HEK293 (cell line): ENCODE measurements around the gene KCNS1.

Experiments used
- ZNF140 ChIP-seq: fragments of 450-650 bp; formaldehyde crosslinking; IDR thresholded peaks from 2 replicates; pipeline ENCODE4 v1.5.1; 2016; ENCODE audit warnings: missing biosample characterization, missing genetic modification characterization
- ZNF274 ChIP-seq, 2 experiments: fragments of 200-500 bp in 1 of 2; fragments of 450-650 bp in 1 of 2; sonication (Bioruptor generic) in 1 of 2; formaldehyde crosslinking in 1 of 2; IDR thresholded peaks; 2 replicates each; pipeline versions ENCODE4 v1.5.1 to v1.6.1; 2014 to 2016; ENCODE audit warnings: borderline replicate concordance in 1 of 2, inconsistent platforms in 1 of 2, low read length in 1 of 2, missing biosample characterization in 1 of 2, missing genetic modification characterization in 1 of 2
- ZNF404 ChIP-seq: fragments of 450-650 bp; formaldehyde crosslinking; IDR thresholded peaks from 2 replicates; pipeline ENCODE4 v1.5.1; 2017; ENCODE audit warnings: missing biosample characterization, missing genetic modification characterization
- TF ChIP-seq, protein P1 (sequence below): fragments of 450-650 bp; formaldehyde crosslinking; IDR thresholded peaks from 2 replicates; pipeline ENCODE4 v1.5.1; 2017; ENCODE audit warnings: missing biosample characterization, missing genetic modification characterization
- TF ChIP-seq, protein P2 (sequence below): fragments of 450-650 bp; formaldehyde crosslinking; IDR thresholded peaks from 2 replicates; pipeline ENCODE4 v1.5.1; 2016; ENCODE audit warnings: missing biosample characterization, missing genetic modification characterization

DNA sequence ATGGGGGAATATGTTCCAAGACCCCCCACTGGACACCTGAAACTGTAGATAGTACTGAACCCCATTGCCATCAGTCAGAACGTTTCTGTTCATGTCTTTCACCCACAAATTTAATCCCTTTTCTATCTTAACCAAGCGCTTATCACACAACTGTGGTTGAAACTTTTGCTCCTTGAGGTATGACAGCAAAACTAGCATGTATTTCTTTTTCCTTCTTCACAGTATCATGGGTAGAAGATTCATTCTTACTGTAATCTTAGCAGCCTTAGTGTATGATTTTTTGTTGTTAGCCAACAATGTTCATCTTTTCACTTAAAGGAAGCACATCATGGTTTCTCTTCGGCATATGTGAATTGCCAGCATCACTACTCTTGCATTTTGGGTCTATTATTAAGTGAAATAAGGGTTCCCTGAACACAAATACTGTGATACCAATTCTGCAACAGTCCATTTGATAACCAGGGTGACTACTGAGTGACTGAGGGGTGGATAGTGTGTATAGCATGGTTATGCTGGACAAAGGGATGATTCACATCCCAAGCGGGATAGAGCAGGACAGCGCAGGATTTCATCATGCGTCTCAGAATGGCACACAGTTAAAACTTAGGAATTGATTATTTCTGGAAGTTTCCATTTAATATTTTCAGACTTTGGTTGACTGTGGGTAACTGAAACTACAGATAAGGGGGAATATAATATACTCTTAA lies 41.8 kb downstream of the KCNS1 start:
- no peak for TF ChIP-seq ZNF274 (IDR thresholded peaks at IDR 0.05; ENCODE audit: low read length)
- TF ChIP-seq ZNF274 (tag by site-specific recombination; IDR thresholded peaks at IDR 0.05; ENCODE audit: borderline replicate concordance) = no peak
- TF ChIP-seq, protein P1, sequence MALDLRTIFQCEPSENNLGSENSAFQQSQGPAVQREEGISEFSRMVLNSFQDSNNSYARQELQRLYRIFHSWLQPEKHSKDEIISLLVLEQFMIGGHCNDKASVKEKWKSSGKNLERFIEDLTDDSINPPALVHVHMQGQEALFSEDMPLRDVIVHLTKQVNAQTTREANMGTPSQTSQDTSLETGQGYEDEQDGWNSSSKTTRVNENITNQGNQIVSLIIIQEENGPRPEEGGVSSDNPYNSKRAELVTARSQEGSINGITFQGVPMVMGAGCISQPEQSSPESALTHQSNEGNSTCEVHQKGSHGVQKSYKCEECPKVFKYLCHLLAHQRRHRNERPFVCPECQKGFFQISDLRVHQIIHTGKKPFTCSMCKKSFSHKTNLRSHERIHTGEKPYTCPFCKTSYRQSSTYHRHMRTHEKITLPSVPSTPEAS (tag by site-specific recombination) = no peak
- TF ChIP-seq ZNF404 (tag by site-specific recombination) = no peak
- no peak for TF ChIP-seq ZNF140 (tag by site-specific recombination)
- TF ChIP-seq, protein P2, sequence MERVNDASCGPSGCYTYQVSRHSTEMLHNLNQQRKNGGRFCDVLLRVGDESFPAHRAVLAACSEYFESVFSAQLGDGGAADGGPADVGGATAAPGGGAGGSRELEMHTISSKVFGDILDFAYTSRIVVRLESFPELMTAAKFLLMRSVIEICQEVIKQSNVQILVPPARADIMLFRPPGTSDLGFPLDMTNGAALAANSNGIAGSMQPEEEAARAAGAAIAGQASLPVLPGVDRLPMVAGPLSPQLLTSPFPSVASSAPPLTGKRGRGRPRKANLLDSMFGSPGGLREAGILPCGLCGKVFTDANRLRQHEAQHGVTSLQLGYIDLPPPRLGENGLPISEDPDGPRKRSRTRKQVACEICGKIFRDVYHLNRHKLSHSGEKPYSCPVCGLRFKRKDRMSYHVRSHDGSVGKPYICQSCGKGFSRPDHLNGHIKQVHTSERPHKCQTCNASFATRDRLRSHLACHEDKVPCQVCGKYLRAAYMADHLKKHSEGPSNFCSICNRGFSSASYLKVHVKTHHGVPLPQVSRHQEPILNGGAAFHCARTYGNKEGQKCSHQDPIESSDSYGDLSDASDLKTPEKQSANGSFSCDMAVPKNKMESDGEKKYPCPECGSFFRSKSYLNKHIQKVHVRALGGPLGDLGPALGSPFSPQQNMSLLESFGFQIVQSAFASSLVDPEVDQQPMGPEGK (tag by site-specific recombination) = no peak
